Activated CD8-positive, alpha-beta T cell treated with anti-CD3 and anti-CD28 coated beads for 36 hours (primary cell): ENCODE measurements around the gene STRA8. TPM values are rescaled to one million over a fixed set of nuclear protein-coding genes. Genes with fewer than 3 reads are reported as not detected.

Experiments
- ATAC-seq: fragments of 200-7000 bp; cut with Tn5 transposase; one replicate; pipeline ENCODE4 v1.10.0; 2021; ENCODE audit warnings: mild to moderate bottlenecking, moderate library complexity
- CTCF ChIA-PET: fragments of 350-600 bp; sonication (Branson Sonifier 250); formaldehyde crosslinking; loops from one replicate; lab custom pipeline; 2021; ENCODE audit warnings: antibody characterized with exemption; lab: Charles Lee
- POLR2A ChIA-PET: fragments of 350-600 bp; sonication (Branson Sonifier 250); formaldehyde crosslinking; loops from one replicate; lab custom pipeline; 2021; ENCODE audit warnings: antibody characterized with exemption; lab: Charles Lee
- DNase-seq: peaks from one replicate; pipeline ENCODE4 v3.0.0-alpha.2; 2020
- H3K27ac Mint-ChIP-seq: one replicate; pipeline ENCODE4 v1.8.0; 2021; ENCODE audit warnings: mild to moderate bottlenecking, mixed read lengths
- H3K27me3 Mint-ChIP-seq: one replicate; pipeline ENCODE4 v1.8.0; 2021; ENCODE audit warnings: mixed read lengths
- H3K36me3 Mint-ChIP-seq: one replicate; pipeline ENCODE4 v1.8.0; 2021; ENCODE audit warnings: low read depth, mixed read lengths
- H3K4me1 Mint-ChIP-seq: one replicate; pipeline ENCODE4 v1.8.0; 2021; ENCODE audit warnings: low read depth, mixed read lengths
- H3K4me3 Mint-ChIP-seq: one replicate; pipeline ENCODE4 v1.8.0; 2021; ENCODE audit warnings: mild to moderate bottlenecking, moderate library complexity, mixed read lengths
- H3K9me3 Mint-ChIP-seq: one replicate; pipeline ENCODE4 v1.8.0; 2021; ENCODE audit warnings: mixed read lengths
- CTCF ChIP-seq: fragments of 200-600 bp; IDR thresholded peaks from one replicate; pipeline ENCODE4 v1.8.0; 2022; ENCODE audit warnings: antibody characterized with exemption, mild to moderate bottlenecking
- intact Hi-C: fragments of 100-400 bp; cut with micrococcal nuclease; formaldehyde crosslinking; loops from one replicate; pipeline ENCODE4 v1.10.0; 2022
- total RNA-seq, 2 experiments: library from RNA; stranded (reverse); gene quantifications; one replicate each; pipeline ENCODE4 v1.2.3, GENCODE V29; 2021

Gene STRA8
- total RNA-seq, 2 experiments from 2014 or later, result not detected

GRCh38 chr7:135275971-135276580 lies 42.4 kb downstream of the STRA8 start:
- ATAC-seq, result no peak
- TF ChIP-seq CTCF, result no peak
- Mint-ChIP-seq H3K4me3 (no peak overlapping the region), H3K27ac (no peak overlapping the region), H3K36me3 (no peaks in the 10 kb centered on the region), H3K27me3 (peaks cover 5% of the 10 kb centered on the region), H3K9me3 (no peaks in the 10 kb centered on the region), H3K4me1 (peaks cover 2% of the 10 kb centered on the region)
- ChIA-PET CTCF (interaction anchor here (1.0 to 3.3 kb wide), 11 partner anchors 12 to 369 kb away, joined by 3 to 44 read pairs (median 9); no protein-coding TSS in a partner anchor), POLR2A (no interaction called here)
- intact Hi-C loops, result no loop called here
- DNase-seq, result no peak

GRCh38 chr7:135277161-135277560 lies 43.5 kb downstream of the STRA8 start:
- no peak overlapping the region for H3K27ac Mint-ChIP-seq
- TF ChIP-seq CTCF, result no peak
- H3K4me3 Mint-ChIP-seq, result no peak overlapping the region
- H3K27me3 Mint-ChIP-seq, result peaks cover 8% of the 10 kb centered on the region
- H3K9me3 Mint-ChIP-seq, result no peaks in the 10 kb centered on the region
- POLR2A ChIA-PET, result no interaction called here
- H3K36me3 Mint-ChIP-seq, result no peaks in the 10 kb centered on the region
- CTCF ChIA-PET, result no interaction called here
- peaks cover 6% of the 10 kb centered on the region for H3K4me1 Mint-ChIP-seq
- ATAC-seq (no peak), DNase-seq (no peak)
- intact Hi-C loops, result no loop called here

- CTCF ChIA-PET, result interaction anchor here (0.7 to 3.7 kb wide), 34 partner anchors 14 to 462 kb away, joined by 3 to 62 read pairs (median 4); partner anchors contain the start of genes NUP205 and WDR91
- no peak overlapping the region for H3K4me3 Mint-ChIP-seq
- ATAC-seq (peak; percentile 100), DNase-seq (peak; percentile 92)
- H3K27ac Mint-ChIP-seq, result no peak overlapping the region
- intact Hi-C loops, result loop anchor here (1.0 to 10.0 kb wide), 4 partner anchors 56 to 364 kb away; partner anchors contain the start of genes CNOT4 and NUP205
- POLR2A ChIA-PET, result no interaction called here
- H3K36me3 Mint-ChIP-seq, result no peaks in the 10 kb centered on the region
- H3K27me3 Mint-ChIP-seq, result peaks cover 5% of the 10 kb centered on the region
- H3K9me3 Mint-ChIP-seq, result no peaks in the 10 kb centered on the region
- H3K4me1 Mint-ChIP-seq, result peaks cover 8% of the 10 kb centered on the region
- TF ChIP-seq CTCF, result peak; percentile 95
These were observed 47.8 kb downstream of the STRA8 start for GRCh38 chr7:135281363-135281949.

GRCh38 chr7:135282561-135283254 lies 49.1 kb downstream of the STRA8 start:
- Mint-ChIP-seq H3K4me3 (no peak overlapping the region), H3K27me3 (peaks cover 5% of the 10 kb centered on the region), H3K9me3 (no peaks in the 10 kb centered on the region), H3K27ac (no peak overlapping the region), H3K4me1 (peaks cover 8% of the 10 kb centered on the region), H3K36me3 (no peaks in the 10 kb centered on the region)
- intact Hi-C loops, result loop anchor here (5.0 to 10.0 kb wide), 3 partner anchors 55 to 272 kb away; partner anchors contain the start of genes CNOT4 and NUP205
- POLR2A ChIA-PET, result no interaction called here
- DNase-seq (no peak), ATAC-seq (no peak)
- CTCF ChIA-PET, result interaction anchor here (1.0 to 3.5 kb wide), 3 partner anchors 8 to 362 kb away, joined by 5 to 38 read pairs (median 8); no protein-coding TSS in a partner anchor
- TF ChIP-seq CTCF, result no peak
